BE2C (cell line): ENCODE data around the gene SLC5A6.

Experiments used
- DNase-seq: peaks from one replicate; pipeline ENCODE4 v3.0.0-alpha.2; 2020
- H3K27me3 ChIP-seq: fragments of 250-450 bp; sonication (Bioruptor Pico); 2 replicates; pipeline ENCODE4 v1.5.1; 2020; ENCODE audit warnings: mild to moderate bottlenecking
- H3K36me3 ChIP-seq: fragments of 250-450 bp; sonication (Bioruptor Pico); 2 replicates; pipeline ENCODE4 v1.5.1; 2020; ENCODE audit warnings: mild to moderate bottlenecking
- H3K4me1 ChIP-seq: fragments of 250-450 bp; sonication (Bioruptor Pico); 2 replicates; pipeline ENCODE4 v1.5.1; 2020
- H3K4me3 ChIP-seq: 2 replicates; pipeline ENCODE4 v1.5.1; 2011; ENCODE audit warnings: low read depth, low read length
- H3K9me3 ChIP-seq: fragments of 250-450 bp; sonication (Bioruptor Pico); 2 replicates; pipeline ENCODE4 v1.5.1; 2020
- TF ChIP-seq, protein P1 (sequence below): IDR thresholded peaks from 2 replicates; pipeline ENCODE4 v1.5.1; 2012; ENCODE audit warnings: mild to moderate bottlenecking, low read depth, low read length

The SLC5A6 gene

DNA sequence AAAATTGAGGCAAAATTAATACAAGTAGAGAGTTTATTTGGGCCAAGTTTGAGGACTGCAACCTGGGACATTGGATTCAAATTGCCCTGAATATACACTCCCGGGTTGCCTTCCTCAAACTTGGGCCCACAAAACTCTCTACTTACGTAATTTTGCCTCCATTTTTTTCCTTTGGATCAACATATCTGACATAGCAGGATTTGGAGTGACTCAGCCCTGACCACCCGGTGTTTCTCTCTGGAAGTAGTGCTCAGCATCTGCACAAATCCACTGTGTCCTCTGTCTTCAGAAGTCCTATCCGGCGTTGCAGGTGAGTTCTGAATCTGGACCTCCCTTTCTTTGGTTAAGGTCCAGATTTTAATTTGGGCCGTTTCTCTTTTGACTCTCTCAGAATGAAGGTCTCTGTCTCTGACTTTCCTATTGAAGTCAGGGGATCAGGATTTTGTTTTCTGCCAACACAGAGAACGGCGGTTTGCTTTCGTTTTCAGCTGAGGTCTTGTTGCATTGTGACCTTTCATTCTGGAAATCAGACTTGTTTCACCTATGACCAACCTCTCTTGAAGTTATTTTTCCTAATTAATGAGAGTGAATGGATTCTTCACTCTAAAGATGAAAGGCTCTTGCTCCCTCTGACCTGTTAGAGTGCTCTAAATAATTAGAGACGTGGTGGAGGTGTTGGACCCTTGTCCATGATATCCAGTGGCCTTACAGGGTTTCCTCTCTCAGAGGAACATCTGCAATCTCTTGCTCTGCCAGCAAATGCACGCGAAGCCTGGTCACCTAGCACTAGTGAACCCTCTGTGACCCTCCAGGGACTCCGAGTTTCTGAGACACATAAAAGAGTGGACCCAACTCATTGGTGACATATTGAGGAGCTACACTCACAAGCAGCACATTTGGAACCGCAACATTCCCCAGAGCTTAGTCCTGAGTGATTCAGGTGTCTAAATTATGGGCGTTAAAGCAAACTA, 49.6 kb downstream of the SLC5A6 start:
- no peak for DNase-seq
- Histone ChIP-seq H3K4me3 (no peak overlapping the region), H3K27me3 (no peaks in the 10 kb centered on the region), H3K36me3 (no peaks in the 10 kb centered on the region), H3K9me3 (no peaks in the 10 kb centered on the region), H3K4me1 (no peaks in the 10 kb centered on the region)
- TF ChIP-seq, protein P1, sequence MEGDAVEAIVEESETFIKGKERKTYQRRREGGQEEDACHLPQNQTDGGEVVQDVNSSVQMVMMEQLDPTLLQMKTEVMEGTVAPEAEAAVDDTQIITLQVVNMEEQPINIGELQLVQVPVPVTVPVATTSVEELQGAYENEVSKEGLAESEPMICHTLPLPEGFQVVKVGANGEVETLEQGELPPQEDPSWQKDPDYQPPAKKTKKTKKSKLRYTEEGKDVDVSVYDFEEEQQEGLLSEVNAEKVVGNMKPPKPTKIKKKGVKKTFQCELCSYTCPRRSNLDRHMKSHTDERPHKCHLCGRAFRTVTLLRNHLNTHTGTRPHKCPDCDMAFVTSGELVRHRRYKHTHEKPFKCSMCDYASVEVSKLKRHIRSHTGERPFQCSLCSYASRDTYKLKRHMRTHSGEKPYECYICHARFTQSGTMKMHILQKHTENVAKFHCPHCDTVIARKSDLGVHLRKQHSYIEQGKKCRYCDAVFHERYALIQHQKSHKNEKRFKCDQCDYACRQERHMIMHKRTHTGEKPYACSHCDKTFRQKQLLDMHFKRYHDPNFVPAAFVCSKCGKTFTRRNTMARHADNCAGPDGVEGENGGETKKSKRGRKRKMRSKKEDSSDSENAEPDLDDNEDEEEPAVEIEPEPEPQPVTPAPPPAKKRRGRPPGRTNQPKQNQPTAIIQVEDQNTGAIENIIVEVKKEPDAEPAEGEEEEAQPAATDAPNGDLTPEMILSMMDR = no peak

DNA sequence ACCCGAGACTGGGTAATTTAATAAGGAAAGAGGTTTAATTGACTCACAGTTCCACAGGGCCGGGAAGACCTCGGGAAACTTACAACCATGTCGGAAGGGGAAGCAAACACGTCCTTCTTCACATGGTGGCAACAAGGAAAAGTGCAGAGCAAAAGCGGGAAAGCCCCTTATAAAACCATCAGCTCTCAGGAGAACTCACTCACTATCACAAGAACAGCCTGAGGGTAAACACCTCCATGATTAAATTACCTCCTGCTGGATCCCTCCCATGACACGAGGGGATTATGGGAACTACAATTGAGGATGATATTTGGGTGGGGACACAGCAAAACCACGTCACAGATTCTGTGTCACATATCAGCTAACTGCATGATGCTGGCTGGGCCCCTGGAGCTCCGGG, 51.9 kb downstream of the SLC5A6 start:
- DNase-seq = no peak
- H3K27me3 ChIP-seq = no peaks in the 10 kb centered on the region
- no peaks in the 10 kb centered on the region for H3K4me1 ChIP-seq
- H3K4me3 ChIP-seq = no peak overlapping the region
- no peaks in the 10 kb centered on the region for H3K36me3 ChIP-seq
- H3K9me3 ChIP-seq = no peaks in the 10 kb centered on the region
- TF ChIP-seq, protein P1 = no peak

DNA sequence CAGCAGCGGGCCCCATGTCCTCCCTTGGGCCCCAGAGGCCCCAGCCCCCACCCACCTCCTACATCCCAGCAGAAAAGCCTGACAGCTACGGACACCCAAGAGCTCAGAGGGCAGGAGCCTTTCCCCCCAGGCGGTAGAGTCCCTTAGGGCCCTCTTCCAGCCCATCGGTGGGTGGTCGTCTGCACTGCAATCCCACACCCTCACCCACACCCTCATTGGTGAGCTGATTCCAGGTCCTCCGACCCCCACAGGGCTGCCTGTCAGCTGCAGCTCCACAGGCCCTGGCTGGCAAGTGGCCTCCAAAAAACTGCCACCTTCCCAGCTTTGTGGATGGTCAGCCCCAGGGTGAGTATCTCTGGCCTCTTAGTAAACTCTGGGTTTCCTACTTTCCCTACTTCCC, 52.8 kb downstream of the SLC5A6 start:
- H3K4me1 ChIP-seq = no peaks in the 10 kb centered on the region
- no peak for DNase-seq

DNA sequence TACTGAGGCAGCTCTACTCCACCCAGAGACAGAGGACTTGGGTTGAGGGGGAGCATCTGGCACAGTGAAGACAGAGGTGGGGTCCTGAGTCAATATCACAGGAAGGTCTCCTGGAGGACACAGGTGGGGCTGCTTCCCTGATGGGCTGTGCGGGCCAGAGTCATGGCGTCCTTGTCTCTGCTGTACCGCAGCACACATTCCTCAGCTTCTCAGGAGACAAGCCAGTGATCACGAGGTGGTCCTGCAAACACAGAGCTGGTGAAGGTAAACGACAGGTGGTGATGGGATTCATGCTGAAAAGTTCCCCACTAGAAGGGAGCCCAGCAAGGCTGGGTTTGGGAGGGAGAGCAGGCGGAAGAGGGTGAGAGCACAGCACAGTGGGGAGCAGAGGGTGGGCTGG, 53.6 kb downstream of the SLC5A6 start:
- Histone ChIP-seq H3K27me3 (no peaks in the 10 kb centered on the region), H3K4me1 (no peaks in the 10 kb centered on the region), H3K9me3 (no peaks in the 10 kb centered on the region), H3K36me3 (no peaks in the 10 kb centered on the region), H3K4me3 (no peak overlapping the region)
- DNase-seq = no peak
- TF ChIP-seq, protein P1 = no peak

More for the DNA sequence above, 52.8 kb downstream of the SLC5A6 start:
- H3K9me3 ChIP-seq = no peaks in the 10 kb centered on the region
- no peaks in the 10 kb centered on the region for H3K36me3 ChIP-seq
- H3K4me3 ChIP-seq = no peak overlapping the region
- no peaks in the 10 kb centered on the region for H3K27me3 ChIP-seq
- TF ChIP-seq, protein P1 = no peak

DNA sequence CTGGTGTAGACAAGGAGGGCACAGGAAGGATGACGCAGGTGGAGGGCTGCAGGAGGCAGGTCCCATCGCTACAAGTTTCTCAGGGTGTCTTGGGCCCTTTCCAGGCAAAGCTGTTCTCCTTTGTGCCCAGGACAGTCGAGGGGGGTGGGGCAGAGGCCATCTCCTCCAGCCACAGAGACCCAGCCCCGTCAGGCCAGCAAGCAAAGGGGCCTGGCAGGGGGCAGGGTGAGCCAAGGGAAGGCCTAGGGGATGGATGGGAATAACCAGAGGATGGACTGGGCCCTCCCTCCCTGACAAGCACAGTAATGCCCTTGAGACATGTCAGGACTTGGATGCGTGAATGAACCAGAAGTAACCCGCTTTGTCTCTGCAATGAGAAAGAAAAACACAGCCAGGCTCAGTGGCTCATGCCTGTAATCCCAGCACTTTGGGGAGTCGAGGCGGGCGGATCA, 57.0 kb downstream of the SLC5A6 start:
- TF ChIP-seq, protein P1 = no peak
- Histone ChIP-seq H3K9me3 (no peaks in the 10 kb centered on the region), H3K4me3 (no peak overlapping the region), H3K27me3 (no peaks in the 10 kb centered on the region), H3K4me1 (no peaks in the 10 kb centered on the region), H3K36me3 (no peaks in the 10 kb centered on the region)
- DNase-seq = no peak

DNA sequence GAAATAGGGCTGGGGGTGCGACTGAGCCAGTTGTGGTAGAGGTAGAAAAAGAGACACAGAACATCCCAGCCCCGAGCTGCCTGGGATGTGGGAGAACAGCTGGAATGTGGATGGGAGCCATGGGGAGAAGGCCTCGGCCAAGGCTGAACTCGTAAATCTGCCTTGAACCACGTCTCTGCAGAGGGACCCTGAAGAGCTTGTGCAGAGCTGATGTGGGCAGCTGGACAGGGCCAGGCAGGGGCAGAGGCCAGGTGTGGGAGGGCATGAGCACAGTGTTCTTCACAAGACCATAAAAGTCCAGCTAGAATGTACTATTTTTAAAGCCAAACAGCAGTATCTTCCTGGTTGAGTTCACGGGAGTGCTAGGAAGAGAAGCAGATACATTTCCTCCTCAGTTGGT, 57.6 kb downstream of the SLC5A6 start:
- TF ChIP-seq, protein P1 = no peak
- Histone ChIP-seq H3K36me3 (no peaks in the 10 kb centered on the region), H3K9me3 (no peaks in the 10 kb centered on the region), H3K4me3 (no peak overlapping the region), H3K27me3 (no peaks in the 10 kb centered on the region), H3K4me1 (no peaks in the 10 kb centered on the region)
- DNase-seq = no peak
